Myocyte (in vitro differentiated cells): ENCODE measurements around the gene NRROS. TPM values are rescaled to one million over a fixed set of nuclear protein-coding genes. Genes with fewer than 3 reads are reported as not detected.
"Not testable (repeated sequence)": the region's sequence is repeated elsewhere in the genome, so short reads cannot be mapped to it uniquely, and the experiment has no call there.

Source experiments
- DNase-seq: peaks from one replicate; pipeline ENCODE4 v3.0.0-alpha.2; 2012; ENCODE audit warnings: low read depth
- polyA plus RNA-seq: library from polyadenylated mRNA; unstranded; fragments of >200 nt; gene quantifications from one replicate; pipeline ENCODE4 v1.2.1, GENCODE V29; 2012; ENCODE audit warnings: missing spikeins
- total RNA-seq: library from RNA; depleted of rRNA; stranded (reverse); fragments of >200 nt; gene quantifications from 2 replicates; pipeline ENCODE4 v1.2.3, GENCODE V29; 2014

NRROS gene
- 0.59 and 0.99 TPM in 2 replicates for total RNA-seq
- 0.18 TPM for polyA plus RNA-seq

- peak; percentile 49 for DNase-seq
Observed at GRCh38 chr3:196639483-196640296, at the start of gene NRROS. TSS of gene NRROS (plus strand) at chr3:196639694. CDS start at chr3:196654540, 14,846 bp downstream.

GRCh38 chr3:196590279-196590678 lies 49.2 kb upstream of the NRROS start:
- peak; percentile 40 for DNase-seq

- DNase-seq = no peak
Observed at GRCh38 chr3:196596355-196596754, 43.1 kb upstream of the NRROS start.

GRCh38 chr3:196597971-196598733 lies 41.3 kb upstream of the NRROS start:
- not testable (repeated sequence) for DNase-seq

- no peak for DNase-seq
Observed at GRCh38 chr3:196599734-196600128, 39.8 kb upstream of the NRROS start.

GRCh38 chr3:196600359-196600758 lies 39.1 kb upstream of the NRROS start:
- DNase-seq = no peak

GRCh38 chr3:196602673-196603072 lies 36.8 kb upstream of the NRROS start:
- no peak for DNase-seq

GRCh38 chr3:196603683-196604082 lies 35.8 kb upstream of the NRROS start:
- peak; percentile 79 for DNase-seq

- DNase-seq = peak; percentile 36
Observed at GRCh38 chr3:196604548-196604947, 34.9 kb upstream of the NRROS start.

GRCh38 chr3:196608693-196609092 lies 30.8 kb upstream of the NRROS start:
- DNase-seq = no peak

- peak; percentile 84 for DNase-seq
Observed at GRCh38 chr3:196609343-196609775, 30.1 kb upstream of the NRROS start.

GRCh38 chr3:196609805-196610515 lies 29.5 kb upstream of the NRROS start:
- DNase-seq = no peak

- DNase-seq = no peak
Observed at GRCh38 chr3:196611761-196612483, 27.6 kb upstream of the NRROS start.

- DNase-seq = not testable (repeated sequence)
Observed at GRCh38 chr3:196615234-196615633, 24.3 kb upstream of the NRROS start.

- no peak for DNase-seq
Observed at GRCh38 chr3:196617256-196617655, 22.2 kb upstream of the NRROS start.

- DNase-seq = no peak
Observed at GRCh38 chr3:196619223-196619622, 20.3 kb upstream of the NRROS start.

GRCh38 chr3:196619627-196620026 lies 19.9 kb upstream of the NRROS start:
- not testable (repeated sequence) for DNase-seq

- no peak for DNase-seq
Observed at GRCh38 chr3:196620161-196620604, 19.3 kb upstream of the NRROS start.

- DNase-seq = no peak
Observed at GRCh38 chr3:196620684-196621083, 18.8 kb upstream of the NRROS start.

- no peak for DNase-seq
Observed at GRCh38 chr3:196621611-196622010, 17.9 kb upstream of the NRROS start.
